Heart right ventricle (tissue), 16 donors: ENCODE results near the gene TAS2R30. TPM values are rescaled to one million over a fixed set of nuclear protein-coding genes. Genes with fewer than 3 reads are reported as not detected.
"Not testable (repeated sequence)": the region's sequence is repeated elsewhere in the genome, so short reads cannot be mapped to it uniquely, and the experiment has no call there.

Source experiments
- ATAC-seq, 8 donors: fragments of 200-7000 bp; cut with Tn5 transposase; one replicate each; pipeline ENCODE4 v1.9.1; 2020; ENCODE audit warnings: mild to moderate bottlenecking in 8 of 8, moderate library complexity in 8 of 8, moderate number of reproducible peaks in 1 of 8
- DNase-seq, 2 donors: peaks; one replicate each; pipeline ENCODE4 v3.0.0-alpha.2; 2020
- H3K27ac ChIP-seq, 10 donors: fragments of 200-600 bp; sonication (generic) in 2 of 10; one replicate each; pipeline versions ENCODE4 v1.5.0 to v1.8.0; 2020 to 2022; ENCODE audit warnings: mild to moderate bottlenecking in 3 of 10
- H3K27me3 ChIP-seq, 7 donors: fragments of 200-600 bp; one replicate each; pipeline ENCODE4 v1.8.0; 2021 to 2022; ENCODE audit warnings: mild to moderate bottlenecking in 2 of 7
- H3K36me3 ChIP-seq, 9 donors: fragments of 200-600 bp; sonication (generic) in 1 of 9; one replicate each; pipeline versions ENCODE4 v1.5.0 to v1.8.0; 2020 to 2022; ENCODE audit warnings: mild to moderate bottlenecking in 2 of 9
- H3K4me1 ChIP-seq, 9 donors: fragments of 200-600 bp; sonication (generic) in 1 of 9; one replicate each; pipeline versions ENCODE4 v1.5.0 to v1.8.0; 2020 to 2022; ENCODE audit warnings: mild to moderate bottlenecking in 4 of 9
- H3K4me3 ChIP-seq, 10 donors: fragments of 200-600 bp; sonication (generic) in 2 of 10; one replicate each; pipeline versions ENCODE4 v1.5.0 to v1.8.0; 2020 to 2022; ENCODE audit warnings: mild to moderate bottlenecking in 7 of 10, moderate library complexity in 2 of 10
- H3K9me3 ChIP-seq, 11 donors: fragments of 200-600 bp in 10 of 11; sonication (generic) in 2 of 11; one replicate each; pipeline versions ENCODE4 v1.5.0 to v1.8.0; 2013 to 2022; ENCODE audit warnings: mild to moderate bottlenecking in 2 of 11, control low read depth in 1 of 11, moderate library complexity in 1 of 11
- CTCF ChIP-seq, 9 donors: fragments of 200-600 bp; sonication (generic) in 2 of 9; IDR thresholded peaks; one replicate each; pipeline versions ENCODE4 v1.5.0 to v1.8.0; 2021 to 2022; ENCODE audit warnings: antibody characterized with exemption in 9 of 9, mild to moderate bottlenecking in 5 of 9, moderate library complexity in 1 of 9
- WGBS, 2 donors: extraction: QIAGEN DNeasy Blood & Tissue Kit; methylation state at CpG; one replicate each; pipeline ENCODE4 v1.1.7; 2013; ENCODE audit warnings: inconsistent platforms in 1 of 2; 5-methylcytosine and 5-hydroxymethylcytosine counted together
- intact Hi-C, 10 donors: fragments of 100-400 bp; cut with DNase I; formaldehyde crosslinking; loops; one replicate each; pipeline versions ENCODE4 v1.11.1 to v1.14.2; 2022
- polyA plus RNA-seq, 2 donors: library from polyadenylated mRNA; stranded (reverse); fragments of 200-250 nt; gene quantifications; one replicate each; pipeline ENCODE4 v1.2.3, GENCODE V29; 2013
- total RNA-seq, 10 donors: library from RNA; stranded (reverse); fragmentation: NEBNext Ultra II Directional in 3 of 10; extraction: Animal tissue kit (Norgen Biotek cat#: 25700) in 3 of 10; gene quantifications; one replicate each; pipeline versions ENCODE4 v1.2.1 to v1.2.4, GENCODE V29; 2021 to 2023
- donor health status: Arrhythmogenic right ventricular cardiomyopathy.
- donor health status: ischemic (EF 13 %, LVEDD 7.1; RV severe dilation, severe dysfunction).
- donor health status: healthy with polysubstance abuse.
- donor health status: DM: no; HTN: yes; CAD: no.
- donor health status: DM: no; HTN: no; CAD: no.
- donor health status: ischemic (EF 25% LVEDD 6.9; RV normal size, moderate dysfunction).
- donor health status: ischemic (EF 25% LVEDD 5.7; RV mildly dilated, moderate dysfunction).
- donor health status: healthy.
- donor health status: DM: yes; HTN: yes; CAD: no.
- donor health status: Ischemic cardiomyopathy.
- donor health status: ischemic (EF 35%, LVEDD 5.7; RV mildly dilated, moderate dysfunction).
- donor health status: nonischemic (EF 11% LVEDD 7.7; RV severe dilation, severe dysfunction).
- donor health status: DM: yes; HTN: yes; CAD: no.
- donor health status: PGD.
- donor health status: ischemic (EF 29% LVEDD 5.4; RV normal size, mild dysfunction).
- donor health status: nonischemic (EF 23%, LVEDD 6.1; RV moderate dilation, normal function).

The TAS2R30 gene
- total and polyA plus RNA-seq, 12 donors, result 0.60 to 1.5 (median 1.0) TPM; not detected in 2

- DNase-seq (no peak), ATAC-seq (no peak)
- TF ChIP-seq CTCF (IDR thresholded peaks at IDR 0.05), result no peak
- Histone ChIP-seq H3K36me3 (peaks cover 0 to 11% (median 0%) of the 10 kb centered on the region in 9 donors), H3K4me3 (no peak overlapping the region), H3K27me3 (no peaks in the 10 kb centered on the region), H3K9me3 (peaks cover 0 to 42% (median 5%) of the 10 kb centered on the region in 11 donors), H3K4me1 (no peaks in the 10 kb centered on the region), H3K27ac (no peak overlapping the region)
- 78 to 88% methylated on average over 2 of the region's 2 CpGs for WGBS, 2 donors
- intact Hi-C loops, result no loop called here
Measured at GRCh38 chr12:11108862-11109261, 25.6 kb downstream of the TAS2R30 start.

DNA sequence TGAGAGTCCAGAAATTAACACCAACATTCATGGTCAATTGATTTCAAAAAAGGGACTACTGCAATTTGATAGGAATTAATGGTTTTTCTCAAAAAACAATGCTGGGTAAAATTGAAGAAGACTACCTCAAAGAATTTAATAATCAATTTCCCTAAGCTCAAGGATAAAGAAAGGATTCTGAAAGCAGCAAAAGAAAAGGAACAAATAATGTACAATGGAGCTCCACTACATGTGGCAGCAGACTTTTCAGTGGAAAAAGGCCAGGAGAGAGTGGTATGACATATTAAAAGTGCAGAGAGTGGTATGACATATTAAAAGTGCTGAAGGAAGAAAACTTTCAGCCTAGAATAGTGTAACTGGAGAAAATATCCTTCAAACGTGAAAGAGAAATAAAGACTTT, 26.7 kb downstream of the TAS2R30 start:
- ATAC-seq, result no peak
- WGBS, 2 donors, result 61 to 71% methylated on average over 1 of the region's 1 CpG
- H3K27me3 ChIP-seq, result no peaks in the 10 kb centered on the region
- H3K27ac ChIP-seq, result no peak overlapping the region
- peaks cover 0 to 11% (median 0%) of the 10 kb centered on the region in 9 donors for H3K36me3 ChIP-seq
- H3K4me3 ChIP-seq, result no peak overlapping the region
- no peak for TF ChIP-seq CTCF (IDR thresholded peaks at IDR 0.05)
- DNase-seq, result no peak
- H3K4me1 ChIP-seq, result no peaks in the 10 kb centered on the region
- intact Hi-C loops, result no loop called here
- peaks cover 0 to 44% (median 5%) of the 10 kb centered on the region in 11 donors for H3K9me3 ChIP-seq

GRCh38 chr12:11106288-11106687, 28.2 kb downstream of the TAS2R30 start:
- DNase-seq (no peak), ATAC-seq (no peak)
- Histone ChIP-seq H3K27me3 (no peaks in the 10 kb centered on the region), H3K4me1 (no peaks in the 10 kb centered on the region), H3K27ac (no peak overlapping the region), H3K4me3 (no peak overlapping the region), H3K9me3 (peaks cover 0 to 37% (median 1%) of the 10 kb centered on the region in 11 donors), H3K36me3 (peaks cover 0 to 11% (median 0%) of the 10 kb centered on the region in 9 donors)
- whole genome bisulfite sequencing, 2 donors, result 96% methylated on average over 2 of the region's 2 CpGs
- intact Hi-C loops, result no loop called here
- no peak for TF ChIP-seq CTCF (IDR thresholded peaks at IDR 0.05)

DNA sequence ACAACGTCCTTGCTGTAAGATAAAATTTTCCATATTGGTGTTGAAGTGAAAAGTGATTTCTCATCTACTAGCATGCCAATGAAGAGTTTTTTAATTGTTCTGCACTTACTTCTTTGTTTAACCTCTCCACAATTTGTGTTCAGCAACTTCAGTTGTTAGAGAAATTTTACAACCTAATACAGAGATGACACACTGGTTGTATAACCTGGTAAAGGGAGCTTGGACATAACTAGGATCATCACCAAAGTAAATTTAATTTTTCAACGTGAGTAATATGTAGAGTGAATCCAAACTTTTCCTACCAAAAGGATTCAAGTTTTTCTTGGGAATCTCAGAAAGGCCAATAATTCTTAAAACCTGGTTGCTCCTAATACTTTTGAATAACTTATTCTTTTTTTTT, 28.9 kb downstream of the TAS2R30 start:
- no peak overlapping the region for H3K27ac ChIP-seq
- intact Hi-C loops, result no loop called here
- ATAC-seq (no peak), DNase-seq (no peak)
- H3K4me3 ChIP-seq, result no peak overlapping the region
- peaks cover 0 to 13% (median 0%) of the 10 kb centered on the region in 9 donors for H3K36me3 ChIP-seq
- no peaks in the 10 kb centered on the region for H3K4me1 ChIP-seq
- H3K27me3 ChIP-seq, result no peaks in the 10 kb centered on the region
- no peak for TF ChIP-seq CTCF (IDR thresholded peaks at IDR 0.05)
- peaks cover 0 to 30% (median 0%) of the 10 kb centered on the region in 11 donors for H3K9me3 ChIP-seq
- WGBS, 2 donors, result 45 to 51% methylated on average over 2 of the region's 2 CpGs

GRCh38 chr12:11094910-11095309, 39.5 kb downstream of the TAS2R30 start:
- H3K27me3 ChIP-seq, intact Hi-C loops, H3K27ac ChIP-seq, H3K9me3 ChIP-seq, H3K36me3 ChIP-seq, ATAC-seq, H3K4me1 ChIP-seq, DNase-seq, H3K4me3 ChIP-seq: not testable (repeated sequence)
- WGBS, 2 donors, result no CpG with 5 or more reads among the region's 2 CpGs
